ENCODE measurements around the gene UTP11.
"Not testable (repeated sequence)": the region's sequence is repeated elsewhere in the genome, so short reads cannot be mapped to it uniquely, and the experiment has no call there.

Gene UTP11, protein sequence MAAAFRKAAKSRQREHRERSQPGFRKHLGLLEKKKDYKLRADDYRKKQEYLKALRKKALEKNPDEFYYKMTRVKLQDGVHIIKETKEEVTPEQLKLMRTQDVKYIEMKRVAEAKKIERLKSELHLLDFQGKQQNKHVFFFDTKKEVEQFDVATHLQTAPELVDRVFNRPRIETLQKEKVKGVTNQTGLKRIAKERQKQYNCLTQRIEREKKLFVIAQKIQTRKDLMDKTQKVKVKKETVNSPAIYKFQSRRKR

DNA sequence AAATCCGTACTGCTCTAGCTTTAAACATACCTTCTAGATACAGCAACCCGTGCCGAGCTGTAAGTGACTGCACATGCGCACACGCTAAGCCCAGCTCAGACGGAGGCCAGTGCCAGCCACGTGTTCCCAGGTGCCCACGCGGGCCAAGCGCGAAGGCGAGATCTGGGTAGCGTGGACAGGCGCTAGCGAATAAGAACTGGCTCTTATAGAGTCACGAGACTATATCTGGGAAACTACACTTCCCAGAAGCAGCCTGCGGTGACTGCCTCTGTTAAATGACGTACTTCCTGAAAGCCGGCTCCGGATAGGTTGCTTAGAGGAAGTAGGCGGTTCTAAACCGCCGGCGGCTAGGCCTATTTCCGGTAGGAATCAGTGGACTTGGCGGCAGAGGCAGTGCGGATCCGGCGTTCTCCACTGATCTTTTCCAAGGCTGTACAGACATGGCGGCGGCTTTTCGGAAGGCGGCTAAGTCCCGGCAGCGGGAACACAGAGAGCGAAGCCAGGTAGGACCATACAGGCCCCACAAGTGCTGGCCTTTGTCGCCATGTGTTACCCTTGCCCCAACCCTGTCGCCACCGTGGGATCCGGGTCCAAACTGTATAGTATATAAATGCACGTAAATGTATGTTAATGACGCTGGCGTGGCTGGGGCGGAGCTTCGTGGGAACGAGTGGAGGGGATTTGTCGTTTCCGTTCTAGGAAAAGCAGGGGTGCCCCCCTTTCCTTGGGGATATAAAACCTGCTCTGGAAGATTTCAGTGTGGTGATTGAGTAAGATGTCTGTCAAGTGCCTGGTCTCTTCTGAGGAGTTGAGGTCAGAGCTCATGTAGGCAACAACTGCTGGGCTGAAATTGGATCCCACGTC lies at the start of gene UTP11:
TSS of gene UTP11 (plus strand) at position 372 of the 864 bp plus-strand sequence. CDS start at position 441, 69 bp downstream.
- peak; percentile 87 to 88 for DNase-seq

DNA sequence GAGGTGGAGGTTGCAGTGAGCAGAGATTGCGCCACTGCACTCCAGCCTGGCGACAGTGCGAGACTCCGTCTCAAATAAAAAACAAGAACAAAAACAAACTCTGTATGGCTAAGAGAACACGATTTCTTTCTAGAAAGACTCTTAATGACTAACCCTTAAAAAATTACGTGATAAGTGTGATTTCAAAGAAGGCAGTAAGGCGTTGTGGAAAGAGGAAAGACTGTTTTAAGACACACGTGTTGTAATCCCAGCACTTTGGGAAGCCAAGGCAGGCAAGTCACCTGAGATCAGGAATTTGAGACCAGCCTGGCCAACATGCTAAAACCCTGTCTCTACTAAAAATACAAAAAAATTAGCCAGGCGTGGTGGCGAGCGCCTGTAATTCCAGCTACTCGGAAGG lies 48.4 kb upstream of the UTP11 start:
- DNase-seq: not testable (repeated sequence)

DNA sequence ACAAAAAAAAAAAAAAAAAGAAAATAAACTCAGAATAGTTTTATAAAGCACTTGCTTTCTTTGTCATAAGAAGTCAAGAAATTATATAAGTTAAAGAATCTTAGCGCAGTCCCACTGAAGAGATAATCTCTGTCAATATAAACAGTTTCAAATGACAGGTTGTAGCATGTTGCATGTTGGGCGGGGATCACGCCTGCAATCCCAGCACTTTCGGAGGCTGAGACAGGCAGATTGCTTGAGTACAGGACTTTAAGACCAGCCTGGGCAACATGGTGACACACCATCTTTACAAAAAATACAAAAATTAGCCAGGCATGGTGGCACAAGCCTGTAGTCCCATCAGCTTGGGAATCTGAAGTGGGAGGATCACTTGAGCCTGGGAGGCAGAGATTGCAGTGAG lies 47.2 kb upstream of the UTP11 start:
- no peak for DNase-seq

DNA sequence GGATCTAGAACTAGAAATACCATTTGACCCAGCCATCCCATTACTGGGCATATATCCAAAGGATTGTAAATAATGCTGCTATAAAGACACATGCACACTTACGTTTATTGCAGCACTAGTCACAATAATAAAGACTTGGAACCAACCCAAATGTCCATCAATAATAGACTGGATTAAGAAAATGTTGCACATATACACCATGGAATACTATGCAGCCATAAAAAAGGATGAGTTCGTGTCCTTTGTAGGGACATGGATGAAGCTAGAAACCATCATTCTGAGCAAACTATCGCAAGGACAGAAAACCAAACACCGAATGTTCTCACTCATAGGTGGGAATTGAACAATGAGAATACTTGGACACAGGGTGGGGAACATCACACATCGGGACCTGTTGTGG lies 38.9 kb upstream of the UTP11 start:
- DNase-seq: not testable (repeated sequence)

- DNase-seq: no peak
Measured at GRCh38 chr1:37974567-37974966, 38.0 kb upstream of the UTP11 start.

DNA sequence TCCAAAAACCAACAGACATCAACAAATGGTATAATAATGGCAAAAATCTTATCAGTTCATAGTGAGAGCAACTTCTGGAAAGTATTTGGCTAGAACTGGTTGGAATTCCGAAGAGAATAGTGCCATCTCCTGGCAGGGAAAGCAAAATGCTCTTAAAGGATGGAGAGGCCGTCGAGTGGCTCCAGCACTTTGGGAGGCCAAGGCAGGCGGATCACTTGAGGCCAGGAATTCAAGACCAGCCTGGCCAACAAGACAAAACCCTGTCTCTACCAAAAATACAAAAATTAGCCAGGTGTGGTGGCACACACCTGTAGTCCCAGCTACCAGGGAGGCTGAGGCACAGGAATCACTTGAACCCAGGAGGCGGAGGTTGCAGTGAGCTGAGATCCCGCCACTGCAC lies 37.5 kb upstream of the UTP11 start:
- not testable (repeated sequence) for DNase-seq

DNA sequence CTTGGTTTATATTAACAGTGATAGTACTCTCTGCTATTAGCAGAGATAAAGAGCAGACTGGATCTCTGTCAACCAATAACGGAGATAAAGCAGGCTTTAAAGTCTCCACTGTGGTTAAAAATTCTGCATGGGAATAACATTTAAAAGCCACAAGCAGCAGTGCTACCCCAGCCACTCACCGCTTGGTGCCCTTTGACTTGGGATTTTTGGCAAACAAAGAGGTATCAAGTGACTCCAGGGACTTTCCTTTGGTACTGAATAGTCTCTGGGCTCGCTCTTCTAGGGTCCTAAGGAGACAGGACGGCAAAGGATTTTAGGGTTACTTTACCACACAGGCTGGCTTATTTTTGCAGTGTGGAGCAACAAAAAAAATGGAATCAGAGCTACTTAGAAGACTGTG lies 34.0 kb upstream of the UTP11 start:
- DNase-seq: no peak

DNA sequence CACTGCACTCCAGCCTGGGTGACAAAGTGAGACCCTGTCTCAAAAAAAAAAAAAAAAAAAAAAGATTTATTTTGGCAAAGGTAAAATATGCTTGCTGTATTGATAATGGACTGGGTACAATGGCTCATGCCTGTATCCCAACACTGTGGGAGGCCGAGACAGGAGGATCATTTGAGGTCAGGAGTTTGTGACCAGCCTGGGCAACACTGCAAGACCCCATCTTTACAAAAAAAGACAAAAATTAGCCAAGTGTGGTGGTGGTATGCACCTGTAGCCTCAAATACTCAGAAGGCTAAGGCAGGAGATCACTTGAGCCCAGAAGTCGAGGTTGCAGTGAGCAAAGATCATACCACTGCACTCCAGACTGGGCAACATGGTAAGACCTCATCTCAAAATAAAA lies 29.0 kb upstream of the UTP11 start:
- no peak for DNase-seq

DNA sequence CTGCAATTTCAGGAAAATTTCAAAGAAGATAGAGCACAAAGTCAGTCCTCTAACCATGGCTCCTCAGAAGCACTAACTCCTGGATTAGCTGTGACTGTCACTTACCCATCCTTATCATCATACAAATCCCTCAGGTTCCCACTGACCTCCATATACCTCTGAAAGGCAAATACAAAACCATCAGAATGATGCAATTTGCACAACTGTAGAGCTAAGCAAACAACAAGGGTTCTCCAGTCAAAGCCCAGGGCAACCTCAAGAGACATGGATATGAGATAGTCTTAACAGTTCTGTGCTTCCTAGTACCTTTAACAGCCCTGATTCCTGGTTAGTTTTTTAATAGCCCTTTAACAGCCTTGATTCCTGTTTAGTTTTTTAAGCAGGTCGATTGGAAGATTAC lies 24.9 kb upstream of the UTP11 start:
- no peak for DNase-seq

- DNase-seq: peak; percentile 41 to 45
Measured at GRCh38 chr1:37989361-37989930, 23.1 kb upstream of the UTP11 start.

DNA sequence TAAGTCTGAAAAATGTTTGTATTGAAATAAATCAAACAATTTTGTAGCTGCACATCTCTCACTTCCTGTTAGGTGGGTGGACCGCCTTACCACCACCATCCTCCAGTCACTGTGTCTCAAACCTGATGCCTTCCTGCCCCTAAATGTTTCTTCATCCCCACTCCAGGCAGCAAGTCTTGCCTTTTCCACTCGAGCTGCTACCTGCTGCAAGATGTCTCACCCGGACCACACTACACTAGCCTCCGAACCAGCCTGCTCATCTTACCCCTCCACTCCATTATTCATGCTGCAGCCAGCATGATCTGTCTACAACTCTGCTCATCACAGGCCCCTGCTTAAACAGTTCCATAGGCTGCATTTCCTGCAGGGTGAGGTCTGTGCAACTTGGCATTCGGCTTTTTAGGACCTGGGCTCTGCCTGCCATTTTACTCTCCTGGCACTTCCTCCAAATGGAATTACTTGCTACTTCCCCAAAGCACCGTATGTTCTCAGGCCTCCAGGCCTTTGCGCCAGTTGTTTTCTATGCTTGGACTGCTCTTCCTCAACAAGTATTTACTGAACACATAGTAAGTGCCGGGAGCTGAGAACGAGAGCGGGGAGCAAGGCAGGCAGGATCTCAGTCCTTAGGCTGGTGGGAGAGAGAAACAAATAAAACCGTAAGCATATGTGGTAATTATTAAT lies 17.5 kb upstream of the UTP11 start:
- DNase-seq: no peak

GRCh38 chr1:37995751-37996345 lies 16.7 kb upstream of the UTP11 start:
- DNase-seq: peak in 1 of 2 donors; percentile 48

- no peak for DNase-seq
Measured at GRCh38 chr1:37997256-37998088, 15.1 kb upstream of the UTP11 start.

- no peak for DNase-seq
Measured at GRCh38 chr1:37998089-37998808, 14.3 kb upstream of the UTP11 start.

GRCh38 chr1:37998913-37999429 lies 13.6 kb upstream of the UTP11 start:
- no peak for DNase-seq

- DNase-seq: no peak
Measured at GRCh38 chr1:37999430-38000232, 12.9 kb upstream of the UTP11 start.

- no peak for DNase-seq
Measured at GRCh38 chr1:38000233-38000528, 12.4 kb upstream of the UTP11 start.

DNA sequence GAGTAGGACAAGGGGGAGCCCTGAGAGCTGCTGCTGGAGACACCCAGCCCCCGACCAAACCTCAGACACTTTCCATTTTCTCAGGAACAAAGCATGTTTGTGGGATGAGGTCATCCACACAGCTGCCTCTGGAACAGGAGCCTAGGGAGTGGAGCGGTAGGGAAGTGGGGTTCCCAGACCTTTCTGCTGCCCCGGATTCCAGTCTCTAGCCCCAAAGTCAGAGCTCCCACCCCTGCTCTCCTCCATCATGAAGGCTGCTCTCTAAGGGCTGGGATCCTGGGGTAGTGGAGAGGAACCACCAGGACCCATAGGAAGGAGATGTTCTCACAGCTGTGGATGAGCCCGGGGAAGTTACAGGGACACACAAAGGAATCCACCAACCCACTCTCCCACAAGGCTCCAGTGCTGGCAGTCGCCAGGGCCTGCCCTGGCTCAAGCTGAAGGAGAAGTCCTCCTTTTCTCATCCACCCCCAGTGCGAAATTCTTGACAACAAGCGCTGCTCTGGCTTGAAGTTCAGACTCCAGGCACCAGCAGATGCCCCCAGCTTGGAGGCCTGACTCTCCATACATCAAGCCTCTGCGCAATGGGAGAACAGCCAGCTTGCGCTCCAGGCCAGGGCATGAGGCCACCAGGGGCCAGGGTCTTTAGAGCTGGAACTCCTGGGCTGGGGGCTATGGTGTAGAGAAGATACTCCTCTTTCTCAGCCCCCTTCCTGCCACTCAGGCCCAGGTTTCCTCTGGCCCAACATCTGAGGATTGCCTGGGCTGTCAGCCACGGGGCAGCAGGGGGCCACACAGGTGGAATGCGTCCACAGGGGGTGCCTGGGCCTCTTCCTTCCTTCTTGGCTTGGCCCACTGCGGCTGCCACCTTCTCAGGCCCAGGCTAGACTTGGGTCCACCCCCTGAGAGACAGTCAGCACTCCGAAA lies 11.7 kb upstream of the UTP11 start:
- DNase-seq: no peak
